HepG2 (cell line): Measurements from ENCODE around the gene KCTD8.

Experiments
- HCFC1 ChIP-seq: fragments of 150-350 bp; IDR thresholded peaks from 2 replicates; pipeline ENCODE4 v1.6.1; 2014; ENCODE audit warnings: low read depth, low read length
- HDAC2 ChIP-seq: sonication (generic); formaldehyde crosslinking; IDR thresholded peaks from 2 replicates; pipeline ENCODE4 v1.4.0; 2020; ENCODE audit warnings: missing genetic modification reagents
- NR2F6 ChIP-seq, 2 experiments: IDR thresholded peaks; 2 replicates each; pipeline ENCODE4 v1.6.1; 2016; ENCODE audit warnings: antibody characterized with exemption in 1 of 2, mild to moderate bottlenecking in 1 of 2
- PAF1 ChIP-seq: IDR thresholded peaks from 2 replicates; pipeline ENCODE4 v1.6.1; 2016; ENCODE audit warnings: missing genetic modification reagents, missing compliant biosample characterization
- SP1 ChIP-seq, 2 experiments: fragments of 450-650 bp in 1 of 2; sonication (generic) in 1 of 2; formaldehyde crosslinking in 1 of 2; IDR thresholded peaks; 2 replicates each; pipeline versions ENCODE4 v1.4.0 to v1.6.1; 2016 to 2020; ENCODE audit warnings: missing genetic modification reagents in 1 of 2
- USF2 ChIP-seq, 2 experiments: sonication (generic) in 1 of 2; formaldehyde crosslinking in 1 of 2; IDR thresholded peaks; 2 replicates each; pipeline versions ENCODE4 v1.5.1 to v1.6.1; 2011 to 2020; ENCODE audit warnings: borderline replicate concordance in 1 of 2, low read depth in 1 of 2, low read length in 1 of 2, mild to moderate bottlenecking in 1 of 2, missing genetic modification reagents in 1 of 2, moderate library complexity in 1 of 2
- ZBTB21 ChIP-seq: sonication (generic); formaldehyde crosslinking; IDR thresholded peaks from 2 replicates; pipeline ENCODE4 v1.4.0; 2020; ENCODE audit warnings: missing genetic modification reagents

GRCh38 chr4:44434247-44434646, 14.4 kb downstream of the KCTD8 start:
- TF ChIP-seq HDAC2 (CRISPR knock-in tag), result no peak
- no peak for TF ChIP-seq USF2 (IDR thresholded peaks at IDR 0.05; ENCODE audit: low read depth, low read length)
- TF ChIP-seq USF2 (CRISPR knock-in tag; IDR thresholded peaks at IDR 0.05; ENCODE audit: borderline replicate concordance), result no peak
- no peak for TF ChIP-seq ZBTB21
- no peak for TF ChIP-seq NR2F6 (IDR thresholded peaks at IDR 0.05)
- TF ChIP-seq NR2F6 (CRISPR knock-in tag; IDR thresholded peaks at IDR 0.05), result no peak
- no peak for TF ChIP-seq PAF1
- no peak for TF ChIP-seq HCFC1
- TF ChIP-seq SP1 (IDR thresholded peaks at IDR 0.05), result no peak
- no peak for TF ChIP-seq SP1 (CRISPR knock-in tag; IDR thresholded peaks at IDR 0.05)
